SK-N-SH (cell line): Measurements from ENCODE around the gene NDUFB3. TPM values are rescaled to one million over a fixed set of nuclear protein-coding genes. Genes with fewer than 3 reads are reported as not detected.

Source experiments
- CTCF ChIA-PET: fragments of 300-600, 350-600 bp; formaldehyde crosslinking; extraction: SDS; loops from one replicate; lab custom pipeline; 2021; lab: Yijun Ruan, JAX
- POLR2A ChIA-PET: fragments of 350-600 bp; sonication (Branson Sonifier 250); formaldehyde crosslinking; extraction: SDS; loops from one replicate; lab custom pipeline; 2020; ENCODE audit warnings: antibody characterized with exemption, inconsistent platforms; lab: Yijun Ruan, JAX
- DNase-seq: peaks from one replicate; pipeline ENCODE4 v3.0.0; 2012
- H2AFZ ChIP-seq: fragments of 200-600 bp; sonication (generic); 2 replicates; pipeline ENCODE4 v1.8.1; 2016; ENCODE audit warnings: antibody characterized with exemption, mild to moderate bottlenecking, low read depth
- H3F3A ChIP-seq: fragments of 200-600 bp; sonication (generic); replicated peaks from 2 replicates; pipeline ENCODE3; 2016; ENCODE audit warnings: antibody characterized with exemption, mild to moderate bottlenecking; ENCODE audit not compliant: insufficient read depth
- H3K27ac ChIP-seq, 2 experiments: fragments of 200-500 bp in 1 of 2; fragments of 200-600 bp in 1 of 2; sonication (Bioruptor generic) in 1 of 2; sonication (generic), shearing (Covaris generic) in 1 of 2; 2 replicates each; pipeline versions ENCODE4 v1.5.1 to v1.6.1; 2014 to 2016; ENCODE audit warnings: low read depth in 2 of 2, inconsistent platforms in 1 of 2, low read length in 1 of 2, mild to moderate bottlenecking in 1 of 2, mixed read lengths in 1 of 2
- H3K27me3 ChIP-seq: fragments of 200-600 bp; sonication (generic), shearing (Covaris generic); 2 replicates; pipeline ENCODE4 v1.6.1; 2016; ENCODE audit warnings: mixed run types; ENCODE audit not compliant: insufficient read depth
- H3K36me3 ChIP-seq, 2 experiments: fragments of 200-500 bp in 1 of 2; fragments of 200-600 bp in 1 of 2; sonication (Bioruptor generic) in 1 of 2; sonication (generic) in 1 of 2; replicated peaks in 1 of 2; 2 replicates each; pipeline versions ENCODE3 to v1.5.1; 2014 to 2016; ENCODE audit warnings: low read length in 1 of 2, mild to moderate bottlenecking in 1 of 2; ENCODE audit not compliant: insufficient read depth in 2 of 2, control insufficient read depth in 1 of 2
- H3K4me1 ChIP-seq, 2 experiments: fragments of 200-500 bp in 1 of 2; fragments of 200-600 bp in 1 of 2; sonication (Bioruptor generic) in 1 of 2; sonication (generic), shearing (Covaris generic) in 1 of 2; 2 replicates each; pipeline versions ENCODE4 v1.5.1 to v1.6.1; 2014 to 2016; ENCODE audit warnings: low read depth in 1 of 2, low read length in 1 of 2, mixed run types in 1 of 2; ENCODE audit not compliant: insufficient read depth in 2 of 2, control insufficient read depth in 1 of 2
- H3K4me2 ChIP-seq: fragments of 200-600 bp; sonication (generic), shearing (Covaris generic); 2 replicates; pipeline ENCODE4 v1.6.1; 2017; ENCODE audit warnings: mixed run types
- H3K4me3 ChIP-seq, 2 experiments: fragments of 200-500 bp in 1 of 2; fragments of 200-600 bp in 1 of 2; sonication (Bioruptor generic) in 1 of 2; sonication (generic), shearing (Covaris generic) in 1 of 2; 2 replicates each; pipeline versions ENCODE4 v1.5.1 to v1.8.1; 2014 to 2016; ENCODE audit warnings: low read depth in 2 of 2, inconsistent platforms in 1 of 2, low read length in 1 of 2, mild to moderate bottlenecking in 1 of 2, mixed read lengths in 1 of 2, moderate library complexity in 1 of 2
- H3K79me2 ChIP-seq: fragments of 200-600 bp; sonication (generic); 2 replicates; pipeline ENCODE4 v1.8.1; 2017; ENCODE audit warnings: mild to moderate bottlenecking; ENCODE audit not compliant: insufficient read depth
- H3K9ac ChIP-seq: fragments of 200-600 bp; sonication (generic); 2 replicates; pipeline ENCODE4 v1.6.1; 2017; ENCODE audit warnings: mixed run types
- H3K9me2 ChIP-seq: fragments of 200-600 bp; sonication (generic); 2 replicates; pipeline ENCODE4 v1.6.1; 2017; ENCODE audit warnings: mixed run types
- H3K9me3 ChIP-seq: fragments of 200-600 bp; sonication (generic); 2 replicates; pipeline ENCODE4 v1.6.1; 2017; ENCODE audit warnings: mixed run types, mild to moderate bottlenecking, moderate library complexity
- H4K20me1 ChIP-seq: fragments of 200-600 bp; sonication (generic); 2 replicates; pipeline ENCODE4 v1.6.1; 2017; ENCODE audit warnings: mild to moderate bottlenecking, mixed run types; ENCODE audit not compliant: insufficient read depth
- CHD2 ChIP-seq: fragments of 150-350 bp; IDR thresholded peaks from 2 replicates; pipeline ENCODE4 v1.6.1; 2018; ENCODE audit warnings: low read length; ENCODE audit not compliant: partially characterized antibody
- CTCF ChIP-seq: fragments of 200-600 bp; sonication (generic); IDR thresholded peaks from 2 replicates; pipeline ENCODE4 v1.6.1; 2017; ENCODE audit warnings: antibody characterized with exemption, mild to moderate bottlenecking, moderate library complexity
- EZH2phosphoT487 ChIP-seq: fragments of 200-600 bp; sonication (generic); IDR thresholded peaks from 2 replicates; pipeline ENCODE4 v1.6.1; 2017; ENCODE audit warnings: low read depth, mixed run types, mild to moderate bottlenecking, antibody characterized with exemption, moderate library complexity, borderline replicate concordance
- FOXJ3 ChIP-seq: sonication (generic); formaldehyde crosslinking; IDR thresholded peaks from 2 replicates; pipeline ENCODE4 v1.5.1; 2020; ENCODE audit warnings: mild to moderate bottlenecking, missing genetic modification reagents
- GABPA ChIP-seq: IDR thresholded peaks from 2 replicates; pipeline ENCODE4 v1.4.0; 2012; ENCODE audit warnings: low read depth, mild to moderate bottlenecking
- GATA2 ChIP-seq: sonication (generic); formaldehyde crosslinking; IDR thresholded peaks from 2 replicates; pipeline ENCODE4 v1.5.0; 2020; ENCODE audit warnings: mild to moderate bottlenecking, missing genetic modification reagents
- MXI1 ChIP-seq: IDR thresholded peaks from 2 replicates; pipeline ENCODE4 v1.6.1; 2012; ENCODE audit warnings: mild to moderate bottlenecking, low read depth, low read length, improper control_type of control experiment
- PBX3 ChIP-seq: IDR thresholded peaks from 2 replicates; pipeline ENCODE4; 2012
- POLR2AphosphoS5 ChIP-seq: IDR thresholded peaks from 2 replicates; pipeline ENCODE4 v1.6.1; 2012; ENCODE audit warnings: low read depth, low read length
- RAD21 ChIP-seq: IDR thresholded peaks from 2 replicates; pipeline ENCODE4 v1.6.1; 2012; ENCODE audit warnings: mild to moderate bottlenecking, low read length
- RCOR1 ChIP-seq: fragments of 150-350 bp; IDR thresholded peaks from 2 replicates; pipeline ENCODE4 v1.6.1; 2017; ENCODE audit warnings: antibody characterized with exemption, low read length
- RFX5 ChIP-seq: IDR thresholded peaks from 2 replicates; pipeline ENCODE4 v1.6.1; 2012; ENCODE audit warnings: mild to moderate bottlenecking, improper control_type of control experiment, low read length
- RXRA ChIP-seq: IDR thresholded peaks from 2 replicates; pipeline ENCODE4 v1.4.0; 2012; ENCODE audit warnings: low read depth, mild to moderate bottlenecking, borderline replicate concordance
- TCF12 ChIP-seq: IDR thresholded peaks from 2 replicates; pipeline ENCODE4 v1.4.0; 2012
- TEAD4 ChIP-seq: IDR thresholded peaks from 2 replicates; pipeline ENCODE4 v1.4.0; 2012; ENCODE audit warnings: mild to moderate bottlenecking, borderline replicate concordance; ENCODE audit not compliant: insufficient read depth
- USF1 ChIP-seq: IDR thresholded peaks from 2 replicates; pipeline ENCODE4 v1.4.0; 2012; ENCODE audit warnings: low read depth, borderline replicate concordance
- YY1 ChIP-seq: IDR thresholded peaks from 2 replicates; pipeline ENCODE4 v1.4.0; 2012; ENCODE audit warnings: low read depth, mild to moderate bottlenecking
- WGBS: methylation state at CpG from one replicate; pipeline ENCODE4 v1.1.6; 2017; ENCODE audit warnings: low lambda C conversion rate; 5-methylcytosine and 5-hydroxymethylcytosine counted together
- polyA plus RNA-seq, 3 experiments: library from polyadenylated mRNA; depleted of rRNA; stranded (reverse); fragments of >200 nt; gene quantifications; 2 replicates each; pipeline ENCODE4 v1.2.3, GENCODE V29; 2012
- TF ChIP-seq, protein P1 (sequence below): IDR thresholded peaks from 2 replicates; pipeline ENCODE4 v1.4.0; 2012; ENCODE audit warnings: low read depth, borderline replicate concordance
- TF ChIP-seq, protein P2 (sequence below): fragments of 150-350 bp; IDR thresholded peaks from 2 replicates; pipeline ENCODE4 v1.6.1; 2016; ENCODE audit warnings: mild to moderate bottlenecking, low read depth, low read length
- TF ChIP-seq, protein P3 (sequence below): IDR thresholded peaks from 2 replicates; pipeline ENCODE4 v1.6.1; 2012; ENCODE audit warnings: mild to moderate bottlenecking, low read depth, low read length, moderate library complexity

Gene NDUFB3
- polyA plus RNA-seq, 1 of the 3 experiments (the other 2 are of a cell fraction): 55.9 TPM

DNA sequence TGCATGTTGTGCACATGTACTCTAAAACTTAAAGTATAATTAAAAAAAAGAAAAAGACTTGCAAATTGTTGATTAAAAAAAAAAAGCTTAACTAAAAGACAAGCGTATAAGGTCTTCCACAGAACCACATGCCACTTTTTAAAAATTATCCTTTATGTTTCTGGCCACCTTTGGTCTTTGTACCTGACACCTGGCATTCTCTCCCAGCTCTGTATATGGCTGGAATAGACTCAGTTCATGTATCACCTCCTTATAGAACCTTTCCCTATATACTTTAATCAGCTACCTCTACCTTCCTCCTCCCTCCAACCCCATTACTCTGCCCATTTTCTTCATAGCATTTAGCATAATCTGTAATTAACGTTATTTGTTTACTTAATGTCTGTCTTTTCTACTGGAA, 32.9 kb upstream of the NDUFB3 start:
- whole genome bisulfite sequencing: 93% methylated on average over 2 of the region's 2 CpGs
- Histone ChIP-seq H3K9me2 (no peaks in the 10 kb centered on the region), H3F3A (no peaks in the 10 kb centered on the region), H3K79me2 (peaks cover 55% of the 10 kb centered on the region), H3K4me1 (no peaks in the 10 kb centered on the region), H4K20me1 (no peaks in the 10 kb centered on the region), H3K27ac (no peak overlapping the region), H3K9ac (no peak overlapping the region), H3K4me3 (no peak overlapping the region), H3K27me3 (no peaks in the 10 kb centered on the region), H3K4me2 (no peak overlapping the region), H3K9me3 (no peaks in the 10 kb centered on the region), H2AFZ (no peak overlapping the region), H3K36me3 (peaks cover 0 to 2% of the 10 kb centered on the region in 2 experiments)
- TF ChIP-seq RCOR1 (no peak), RXRA (no peak), YY1 (no peak), GATA2 (CRISPR knock-in tag) (no peak), TEAD4 (no peak), FOXJ3 (CRISPR knock-in tag) (no peak), GABPA (no peak), RFX5 (no peak), TCF12 (no peak), RAD21 (no peak), CTCF (no peak), POLR2AphosphoS5 (no peak), MXI1 (no peak), PBX3 (no peak), USF1 (no peak), EZH2phosphoT487 (no peak), CHD2 (no peak)
- TF ChIP-seq, protein P1, sequence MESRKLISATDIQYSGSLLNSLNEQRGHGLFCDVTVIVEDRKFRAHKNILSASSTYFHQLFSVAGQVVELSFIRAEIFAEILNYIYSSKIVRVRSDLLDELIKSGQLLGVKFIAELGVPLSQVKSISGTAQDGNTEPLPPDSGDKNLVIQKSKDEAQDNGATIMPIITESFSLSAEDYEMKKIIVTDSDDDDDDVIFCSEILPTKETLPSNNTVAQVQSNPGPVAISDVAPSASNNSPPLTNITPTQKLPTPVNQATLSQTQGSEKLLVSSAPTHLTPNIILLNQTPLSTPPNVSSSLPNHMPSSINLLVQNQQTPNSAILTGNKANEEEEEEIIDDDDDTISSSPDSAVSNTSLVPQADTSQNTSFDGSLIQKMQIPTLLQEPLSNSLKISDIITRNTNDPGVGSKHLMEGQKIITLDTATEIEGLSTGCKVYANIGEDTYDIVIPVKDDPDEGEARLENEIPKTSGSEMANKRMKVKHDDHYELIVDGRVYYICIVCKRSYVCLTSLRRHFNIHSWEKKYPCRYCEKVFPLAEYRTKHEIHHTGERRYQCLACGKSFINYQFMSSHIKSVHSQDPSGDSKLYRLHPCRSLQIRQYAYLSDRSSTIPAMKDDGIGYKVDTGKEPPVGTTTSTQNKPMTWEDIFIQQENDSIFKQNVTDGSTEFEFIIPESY: no peak
- TF ChIP-seq, protein P2, sequence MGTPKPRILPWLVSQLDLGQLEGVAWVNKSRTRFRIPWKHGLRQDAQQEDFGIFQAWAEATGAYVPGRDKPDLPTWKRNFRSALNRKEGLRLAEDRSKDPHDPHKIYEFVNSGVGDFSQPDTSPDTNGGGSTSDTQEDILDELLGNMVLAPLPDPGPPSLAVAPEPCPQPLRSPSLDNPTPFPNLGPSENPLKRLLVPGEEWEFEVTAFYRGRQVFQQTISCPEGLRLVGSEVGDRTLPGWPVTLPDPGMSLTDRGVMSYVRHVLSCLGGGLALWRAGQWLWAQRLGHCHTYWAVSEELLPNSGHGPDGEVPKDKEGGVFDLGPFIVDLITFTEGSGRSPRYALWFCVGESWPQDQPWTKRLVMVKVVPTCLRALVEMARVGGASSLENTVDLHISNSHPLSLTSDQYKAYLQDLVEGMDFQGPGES: no peak
- TF ChIP-seq, protein P3, sequence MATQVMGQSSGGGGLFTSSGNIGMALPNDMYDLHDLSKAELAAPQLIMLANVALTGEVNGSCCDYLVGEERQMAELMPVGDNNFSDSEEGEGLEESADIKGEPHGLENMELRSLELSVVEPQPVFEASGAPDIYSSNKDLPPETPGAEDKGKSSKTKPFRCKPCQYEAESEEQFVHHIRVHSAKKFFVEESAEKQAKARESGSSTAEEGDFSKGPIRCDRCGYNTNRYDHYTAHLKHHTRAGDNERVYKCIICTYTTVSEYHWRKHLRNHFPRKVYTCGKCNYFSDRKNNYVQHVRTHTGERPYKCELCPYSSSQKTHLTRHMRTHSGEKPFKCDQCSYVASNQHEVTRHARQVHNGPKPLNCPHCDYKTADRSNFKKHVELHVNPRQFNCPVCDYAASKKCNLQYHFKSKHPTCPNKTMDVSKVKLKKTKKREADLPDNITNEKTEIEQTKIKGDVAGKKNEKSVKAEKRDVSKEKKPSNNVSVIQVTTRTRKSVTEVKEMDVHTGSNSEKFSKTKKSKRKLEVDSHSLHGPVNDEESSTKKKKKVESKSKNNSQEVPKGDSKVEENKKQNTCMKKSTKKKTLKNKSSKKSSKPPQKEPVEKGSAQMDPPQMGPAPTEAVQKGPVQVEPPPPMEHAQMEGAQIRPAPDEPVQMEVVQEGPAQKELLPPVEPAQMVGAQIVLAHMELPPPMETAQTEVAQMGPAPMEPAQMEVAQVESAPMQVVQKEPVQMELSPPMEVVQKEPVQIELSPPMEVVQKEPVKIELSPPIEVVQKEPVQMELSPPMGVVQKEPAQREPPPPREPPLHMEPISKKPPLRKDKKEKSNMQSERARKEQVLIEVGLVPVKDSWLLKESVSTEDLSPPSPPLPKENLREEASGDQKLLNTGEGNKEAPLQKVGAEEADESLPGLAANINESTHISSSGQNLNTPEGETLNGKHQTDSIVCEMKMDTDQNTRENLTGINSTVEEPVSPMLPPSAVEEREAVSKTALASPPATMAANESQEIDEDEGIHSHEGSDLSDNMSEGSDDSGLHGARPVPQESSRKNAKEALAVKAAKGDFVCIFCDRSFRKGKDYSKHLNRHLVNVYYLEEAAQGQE: no peak
- POLR2A ChIA-PET: no interaction called here
- CTCF ChIA-PET: no interaction called here
- DNase-seq: no peak
